Sigmoid colon (tissue), 4 donors: ENCODE data around the gene ANKRD50.

ENCODE experiments used
- CTCF ChIP-seq, 4 experiments: fragments of 450-650 bp in 3 of 4; fragments of 200-600 bp in 1 of 4; IDR thresholded peaks; one replicate each; pipeline ENCODE4 v1.5.1; 2016 to 2019; ENCODE audit warnings: antibody characterized with exemption in 4 of 4, mild to moderate bottlenecking in 3 of 4, moderate library complexity in 2 of 4
- EP300 ChIP-seq, 4 donors: sonication (generic); formaldehyde crosslinking; IDR thresholded peaks; one replicate each; pipeline ENCODE4 v1.6.1; 2017; ENCODE audit warnings: antibody characterized with exemption in 4 of 4
- POLR2A ChIP-seq, 2 donors: fragments of 450-650 bp; IDR thresholded peaks; one replicate each; pipeline ENCODE4 v1.6.1; 2016; ENCODE audit warnings: antibody characterized with exemption in 2 of 2, mild to moderate bottlenecking in 2 of 2, moderate library complexity in 2 of 2

- TF ChIP-seq EP300 (IDR thresholded peaks at IDR 0.05) (no peak), CTCF (IDR thresholded peaks at IDR 0.05) (no peak), POLR2A (IDR thresholded peaks at IDR 0.05) (no peak)
Measured at GRCh38 chr4:124633285-124633941, 79.1 kb downstream of the ANKRD50 start.
